Body of pancreas (tissue), 4 donors: ENCODE data around the gene KRT82.

Experiments
- POLR2A ChIP-seq, 3 donors: fragments of 450-650 bp; IDR thresholded peaks; one replicate each; pipeline ENCODE4 v1.6.1; 2016; ENCODE audit warnings: antibody characterized with exemption in 3 of 3, mild to moderate bottlenecking in 2 of 3
- TF ChIP-seq, protein P1 (sequence below), 7 experiments: fragments of 450-650 bp in 4 of 7; fragments of 200-600 bp in 3 of 7; sonication (generic) in 3 of 7; IDR thresholded peaks; one replicate each; pipeline ENCODE4 v1.5.1; 2016 to 2019; ENCODE audit warnings: antibody characterized with exemption in 7 of 7

GRCh38 chr12:52434081-52434733 lies 28.1 kb upstream of the KRT82 start, which contains the start of gene KRT75:
- TF ChIP-seq, protein P1, sequence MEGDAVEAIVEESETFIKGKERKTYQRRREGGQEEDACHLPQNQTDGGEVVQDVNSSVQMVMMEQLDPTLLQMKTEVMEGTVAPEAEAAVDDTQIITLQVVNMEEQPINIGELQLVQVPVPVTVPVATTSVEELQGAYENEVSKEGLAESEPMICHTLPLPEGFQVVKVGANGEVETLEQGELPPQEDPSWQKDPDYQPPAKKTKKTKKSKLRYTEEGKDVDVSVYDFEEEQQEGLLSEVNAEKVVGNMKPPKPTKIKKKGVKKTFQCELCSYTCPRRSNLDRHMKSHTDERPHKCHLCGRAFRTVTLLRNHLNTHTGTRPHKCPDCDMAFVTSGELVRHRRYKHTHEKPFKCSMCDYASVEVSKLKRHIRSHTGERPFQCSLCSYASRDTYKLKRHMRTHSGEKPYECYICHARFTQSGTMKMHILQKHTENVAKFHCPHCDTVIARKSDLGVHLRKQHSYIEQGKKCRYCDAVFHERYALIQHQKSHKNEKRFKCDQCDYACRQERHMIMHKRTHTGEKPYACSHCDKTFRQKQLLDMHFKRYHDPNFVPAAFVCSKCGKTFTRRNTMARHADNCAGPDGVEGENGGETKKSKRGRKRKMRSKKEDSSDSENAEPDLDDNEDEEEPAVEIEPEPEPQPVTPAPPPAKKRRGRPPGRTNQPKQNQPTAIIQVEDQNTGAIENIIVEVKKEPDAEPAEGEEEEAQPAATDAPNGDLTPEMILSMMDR (IDR thresholded peaks at IDR 0.05), result no peak
- no peak for TF ChIP-seq POLR2A (IDR thresholded peaks at IDR 0.05)
